HG02870 (cell line): ENCODE measurements around the gene ACVR1.
"Not testable (repeated sequence)": the region's sequence is repeated elsewhere in the genome, so short reads cannot be mapped to it uniquely, and the experiment has no call there.

Source experiments
- ATAC-seq: cut with Tn5 transposase; IDR thresholded peaks from one replicate; pipeline ENCODE4 v1.9.1; 2021; ENCODE audit warnings: mild to moderate bottlenecking, moderate library complexity; ENCODE audit not compliant: unreplicated experiment

ACVR1 gene

GRCh38 chr2:157831573-157832315 is 44.4 kb downstream of the ACVR1 start:
- ATAC-seq, result no peak

- no peak for ATAC-seq
Measured at GRCh38 chr2:157830696-157831570, 45.2 kb downstream of the ACVR1 start.

GRCh38 chr2:157830266-157830665 is 45.9 kb downstream of the ACVR1 start:
- ATAC-seq, result no peak

- no peak for ATAC-seq
Measured at GRCh38 chr2:157827377-157827776, 48.8 kb downstream of the ACVR1 start.

GRCh38 chr2:157826644-157827043 is 49.5 kb downstream of the ACVR1 start:
- ATAC-seq, result not testable (repeated sequence)

GRCh38 chr2:157825885-157826284 is 50.2 kb downstream of the ACVR1 start:
- ATAC-seq, result no peak

GRCh38 chr2:157822993-157823392 is 53.1 kb downstream of the ACVR1 start:
- ATAC-seq, result no peak

- no peak for ATAC-seq
Measured at GRCh38 chr2:157822533-157822932, 53.6 kb downstream of the ACVR1 start.

GRCh38 chr2:157821519-157822131 is 54.5 kb downstream of the ACVR1 start:
- ATAC-seq, result no peak

- no peak for ATAC-seq
Measured at GRCh38 chr2:157820193-157820592, 55.9 kb downstream of the ACVR1 start.

- ATAC-seq, result no peak
Measured at GRCh38 chr2:157819761-157820160, 56.4 kb downstream of the ACVR1 start.

GRCh38 chr2:157818227-157818626 is 57.9 kb downstream of the ACVR1 start:
- ATAC-seq, result no peak

GRCh38 chr2:157815421-157815820 is 60.7 kb downstream of the ACVR1 start:
- ATAC-seq, result no peak

GRCh38 chr2:157813467-157813866 is 62.7 kb downstream of the ACVR1 start:
- ATAC-seq, result no peak

GRCh38 chr2:157810037-157810436 is 66.1 kb downstream of the ACVR1 start:
- no peak for ATAC-seq

- ATAC-seq, result no peak
Measured at GRCh38 chr2:157809212-157809611, 66.9 kb downstream of the ACVR1 start.

GRCh38 chr2:157808421-157808820 is 67.7 kb downstream of the ACVR1 start:
- ATAC-seq, result no peak

GRCh38 chr2:157806426-157807077 is 69.6 kb downstream of the ACVR1 start:
- ATAC-seq, result no peak

GRCh38 chr2:157805519-157805918 is 70.6 kb downstream of the ACVR1 start:
- ATAC-seq, result no peak

- no peak for ATAC-seq
Measured at GRCh38 chr2:157804355-157804754, 71.8 kb downstream of the ACVR1 start.

GRCh38 chr2:157803952-157804351 is 72.2 kb downstream of the ACVR1 start:
- no peak for ATAC-seq
